Measurements from ENCODE around the gene BCKDK. TPM values are rescaled to one million over a fixed set of nuclear protein-coding genes. Genes with fewer than 3 reads are reported as not detected.
A peak's percentile ranks its signal among the peaks of the same experiment; 100 is the strongest.
"Not testable (repeated sequence)": the region's sequence is repeated elsewhere in the genome, so short reads cannot be mapped to it uniquely, and the experiment has no call there.

Gene BCKDK
- total and polyA plus RNA-seq, 2 of the 13 experiments (the other 11 are each of a cell fraction or from before 2014, with no cell fraction given): 24.9 to 42.6 TPM

DNA sequence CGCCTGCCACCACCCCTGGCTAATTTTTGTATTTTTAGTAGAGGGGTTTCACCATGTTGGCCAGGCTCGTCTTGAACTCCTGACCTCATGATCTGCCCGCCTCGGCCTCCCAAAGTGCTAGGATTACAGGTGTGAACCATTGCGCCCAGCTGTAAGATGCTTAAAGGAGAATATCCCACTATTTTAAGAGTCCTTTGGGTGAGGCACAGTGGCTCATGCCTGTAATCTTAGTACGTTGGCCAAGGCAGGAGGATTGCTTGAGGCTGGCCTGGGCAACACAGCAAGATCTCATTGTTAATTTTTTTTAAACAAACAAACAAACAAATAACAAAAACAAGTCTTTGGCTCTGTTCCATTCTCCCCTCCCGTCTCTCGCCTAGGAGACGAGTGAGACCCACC lies 32.9 kb downstream of the BCKDK start:
- Histone ChIP-seq H3K4me3 (replicated peaks in 1 of 3; ENCODE audit: insufficient read depth in 1 of 3, low read depth in 2 of 3, low read length in 3 of 3) (peak overlapping the region; percentile 28 to 77 (median 64)), H3K9ac (ENCODE audit: insufficient read depth, low read depth, low read length) (peak overlapping the region; percentile 67), H3K27ac (ENCODE audit: extremely low read length, insufficient read depth, low read length) (peak overlapping the region; percentile 80), H3K4me1 (ENCODE audit: insufficient read depth, low read length) (peaks cover 70% of the 10 kb centered on the region), H3K4me2 (ENCODE audit: low read depth, low read length) (peak overlapping the region; percentile 91)
- POLR2A ChIA-PET: interaction anchor here (0.7 to 11.4 kb wide), 17 partner anchors 9 to 572 kb away, joined by 3 to 275 read pairs (median 5); partner anchors contain the start of genes FUS, KAT8, PRSS36 and VKORC1
- H3K9me3 ChIP-seq (ENCODE audit: low read length); BruUV-seq (replicated peaks); H2AFZ ChIP-seq (ENCODE audit: low read length); H3K36me3 ChIP-seq (replicated peaks in 1 of 2; ENCODE audit: control insufficient read depth in 1 of 2, insufficient read depth in 2 of 2, low read length in 2 of 2); H3K79me2 ChIP-seq (ENCODE audit: insufficient read depth, low read length); CTCF ChIA-PET (ENCODE audit: low intra/inter-chr PET ratio, low total read pairs); ATAC-seq; DNase-seq (ENCODE audit: low spot score); H4K20me1 ChIP-seq (ENCODE audit: insufficient read depth, low read length); in situ Hi-C loops (cut with HindIII; ENCODE audit: extremely low pct_ligation_motif_present, low pct_unique_long_range_greater_than_20kb); FAIRE-seq; H3K27me3 ChIP-seq (ENCODE audit: control insufficient read depth in 1 of 2, insufficient read depth in 2 of 2, low read length in 2 of 2): not testable (repeated sequence)
- intact Hi-C loops (cut with micrococcal nuclease; ENCODE audit: unreplicated experiment): loop anchor here (5.0 to 10.0 kb wide), 2 partner anchors 144 to 186 kb away; partner anchors contain the start of gene SETD1A
- 17% methylated on average over 9 of the region's 9 CpGs for WGBS (ENCODE audit: low lambda C conversion rate)
- TF ChIP-seq, protein P1, sequence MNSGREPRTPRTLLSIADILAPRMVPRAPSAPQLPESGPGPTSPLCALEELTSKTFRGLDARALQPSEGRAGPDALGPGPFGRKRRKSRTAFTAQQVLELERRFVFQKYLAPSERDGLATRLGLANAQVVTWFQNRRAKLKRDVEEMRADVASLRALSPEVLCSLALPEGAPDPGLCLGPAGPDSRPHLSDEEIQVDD (CRISPR knock-in tag; IDR thresholded peaks at IDR 0.05; ENCODE audit: borderline replicate concordance): peak; percentile 17; the same call in 1 of the 2 replicates
- TF ChIP-seq PAWR (CRISPR knock-in tag; IDR thresholded peaks at IDR 0.05; ENCODE audit: borderline replicate concordance) (0 out of 2 replicates have a peak, but pooled peaks have one; percentile 28), ZNF501 (CRISPR knock-in tag; IDR thresholded peaks at IDR 0.05) (0 out of 2 replicates have a peak, but pooled peaks have one; percentile 11), ZNF816 (CRISPR knock-in tag; IDR thresholded peaks at IDR 0.05; ENCODE audit: borderline replicate concordance) (0 out of 2 replicates have a peak, but pooled peaks have one; percentile 55), ZNF329 (CRISPR knock-in tag; IDR thresholded peaks at IDR 0.05; ENCODE audit: low read depth) (0 out of 2 replicates have a peak, but pooled peaks have one; percentile 42), ZNF460 (CRISPR knock-in tag; IDR thresholded peaks at IDR 0.05; ENCODE audit: borderline replicate concordance) (0 out of 2 replicates have a peak, but pooled peaks have one; percentile 1), ZNF44 (CRISPR knock-in tag; IDR thresholded peaks at IDR 0.05) (peak; percentile 40; the same call in 1 of the 2 replicates), SPEN (CRISPR knock-in tag; IDR thresholded peaks at IDR 0.05; ENCODE audit: low read depth) (0 out of 2 replicates have a peak, but pooled peaks have one; percentile 4), ZNF136 (CRISPR knock-in tag; IDR thresholded peaks at IDR 0.05; ENCODE audit: low read depth) (peak; percentile 67; the same call in 1 of the 2 replicates), ZNF121 (CRISPR knock-in tag; IDR thresholded peaks at IDR 0.05) (peak; percentile 89)
- TF ChIP-seq, protein P2, sequence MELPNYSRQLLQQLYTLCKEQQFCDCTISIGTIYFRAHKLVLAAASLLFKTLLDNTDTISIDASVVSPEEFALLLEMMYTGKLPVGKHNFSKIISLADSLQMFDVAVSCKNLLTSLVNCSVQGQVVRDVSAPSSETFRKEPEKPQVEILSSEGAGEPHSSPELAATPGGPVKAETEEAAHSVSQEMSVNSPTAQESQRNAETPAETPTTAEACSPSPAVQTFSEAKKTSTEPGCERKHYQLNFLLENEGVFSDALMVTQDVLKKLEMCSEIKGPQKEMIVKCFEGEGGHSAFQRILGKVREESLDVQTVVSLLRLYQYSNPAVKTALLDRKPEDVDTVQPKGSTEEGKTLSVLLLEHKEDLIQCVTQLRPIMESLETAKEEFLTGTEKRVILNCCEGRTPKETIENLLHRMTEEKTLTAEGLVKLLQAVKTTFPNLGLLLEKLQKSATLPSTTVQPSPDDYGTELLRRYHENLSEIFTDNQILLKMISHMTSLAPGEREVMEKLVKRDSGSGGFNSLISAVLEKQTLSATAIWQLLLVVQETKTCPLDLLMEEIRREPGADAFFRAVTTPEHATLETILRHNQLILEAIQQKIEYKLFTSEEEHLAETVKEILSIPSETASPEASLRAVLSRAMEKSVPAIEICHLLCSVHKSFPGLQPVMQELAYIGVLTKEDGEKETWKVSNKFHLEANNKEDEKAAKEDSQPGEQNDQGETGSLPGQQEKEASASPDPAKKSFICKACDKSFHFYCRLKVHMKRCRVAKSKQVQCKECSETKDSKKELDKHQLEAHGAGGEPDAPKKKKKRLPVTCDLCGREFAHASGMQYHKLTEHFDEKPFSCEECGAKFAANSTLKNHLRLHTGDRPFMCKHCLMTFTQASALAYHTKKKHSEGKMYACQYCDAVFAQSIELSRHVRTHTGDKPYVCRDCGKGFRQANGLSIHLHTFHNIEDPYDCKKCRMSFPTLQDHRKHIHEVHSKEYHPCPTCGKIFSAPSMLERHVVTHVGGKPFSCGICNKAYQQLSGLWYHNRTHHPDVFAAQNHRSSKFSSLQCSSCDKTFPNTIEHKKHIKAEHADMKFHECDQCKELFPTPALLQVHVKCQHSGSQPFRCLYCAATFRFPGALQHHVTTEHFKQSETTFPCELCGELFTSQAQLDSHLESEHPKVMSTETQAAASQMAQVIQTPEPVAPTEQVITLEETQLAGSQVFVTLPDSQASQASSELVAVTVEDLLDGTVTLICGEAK (IDR thresholded peaks at IDR 0.05): not testable (repeated sequence)
- TF ChIP-seq, protein P2 (CRISPR knock-in tag; IDR thresholded peaks at IDR 0.05): 0 out of 2 replicates have a peak, but pooled peaks have one; percentile 55
- TF ChIP-seq, protein P3, sequence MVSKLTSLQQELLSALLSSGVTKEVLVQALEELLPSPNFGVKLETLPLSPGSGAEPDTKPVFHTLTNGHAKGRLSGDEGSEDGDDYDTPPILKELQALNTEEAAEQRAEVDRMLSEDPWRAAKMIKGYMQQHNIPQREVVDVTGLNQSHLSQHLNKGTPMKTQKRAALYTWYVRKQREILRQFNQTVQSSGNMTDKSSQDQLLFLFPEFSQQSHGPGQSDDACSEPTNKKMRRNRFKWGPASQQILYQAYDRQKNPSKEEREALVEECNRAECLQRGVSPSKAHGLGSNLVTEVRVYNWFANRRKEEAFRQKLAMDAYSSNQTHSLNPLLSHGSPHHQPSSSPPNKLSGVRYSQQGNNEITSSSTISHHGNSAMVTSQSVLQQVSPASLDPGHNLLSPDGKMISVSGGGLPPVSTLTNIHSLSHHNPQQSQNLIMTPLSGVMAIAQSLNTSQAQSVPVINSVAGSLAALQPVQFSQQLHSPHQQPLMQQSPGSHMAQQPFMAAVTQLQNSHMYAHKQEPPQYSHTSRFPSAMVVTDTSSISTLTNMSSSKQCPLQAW (CRISPR knock-in tag; IDR thresholded peaks at IDR 0.05): 0 out of 2 replicates have a peak, but pooled peaks have one; percentile 4
